HepG2 (cell line): ENCODE data around the gene UBXN2A. TPM values are rescaled to one million over a fixed set of nuclear protein-coding genes. Genes with fewer than 3 reads are reported as not detected.

Source experiments
- BRCA1 ChIP-seq: sonication (generic); formaldehyde crosslinking; IDR thresholded peaks from 2 replicates; pipeline ENCODE4 v1.4.0; 2020; ENCODE audit warnings: missing genetic modification reagents
- CENPX ChIP-seq: sonication (generic); formaldehyde crosslinking; IDR thresholded peaks from 2 replicates; pipeline ENCODE4 v1.9.0; 2021; ENCODE audit warnings: mild to moderate bottlenecking, missing genetic modification reagents, moderate library complexity
- HMG20B ChIP-seq: conservative IDR thresholded peaks from 2 replicates; pipeline ENCODE4 v1.6.1; 2016; ENCODE audit warnings: missing genetic modification reagents, missing compliant biosample characterization
- KAT8 ChIP-seq: IDR thresholded peaks from 2 replicates; pipeline ENCODE4 v1.6.1; 2016; ENCODE audit warnings: missing genetic modification reagents, missing compliant biosample characterization
- KDM5B ChIP-seq: sonication (generic); formaldehyde crosslinking; IDR thresholded peaks from 2 replicates; pipeline ENCODE4 v1.4.0; 2020; ENCODE audit warnings: missing genetic modification reagents, mild to moderate bottlenecking, borderline replicate concordance
- MEF2D ChIP-seq: sonication (generic); formaldehyde crosslinking; IDR thresholded peaks from 2 replicates; pipeline ENCODE4 v1.5.1; 2020; ENCODE audit warnings: mild to moderate bottlenecking, missing genetic modification reagents
- SALL1 ChIP-seq: sonication (generic); formaldehyde crosslinking; IDR thresholded peaks from 2 replicates; pipeline ENCODE4 v1.8.0; 2022; ENCODE audit warnings: mild to moderate bottlenecking, missing genetic modification reagents
- SCMH1 ChIP-seq: sonication (generic); formaldehyde crosslinking; IDR thresholded peaks from 2 replicates; pipeline ENCODE4 v1.9.0; 2021; ENCODE audit warnings: missing genetic modification reagents, mild to moderate bottlenecking, borderline replicate concordance
- STAG1 ChIP-seq: sonication (generic); formaldehyde crosslinking; IDR thresholded peaks from 2 replicates; pipeline ENCODE4 v1.4.0; 2020; ENCODE audit warnings: missing genetic modification reagents
- TBP ChIP-seq: sonication (generic); formaldehyde crosslinking; IDR thresholded peaks from 2 replicates; pipeline ENCODE4 v1.5.0; 2020; ENCODE audit warnings: missing genetic modification reagents
- TMF1 ChIP-seq: sonication (generic); formaldehyde crosslinking; IDR thresholded peaks from 2 replicates; pipeline ENCODE4 v1.8.1; 2022; ENCODE audit warnings: low read depth, missing genetic modification reagents
- ZBTB21 ChIP-seq: sonication (generic); formaldehyde crosslinking; IDR thresholded peaks from 2 replicates; pipeline ENCODE4 v1.4.0; 2020; ENCODE audit warnings: missing genetic modification reagents
- ZNF282 ChIP-seq: fragments of 450-650 bp; IDR thresholded peaks from 2 replicates; pipeline ENCODE4 v1.6.1; 2018; ENCODE audit not compliant: partially characterized antibody
- ZNF33A ChIP-seq: sonication (generic); formaldehyde crosslinking; IDR thresholded peaks from 2 replicates; pipeline ENCODE4 v1.5.1; 2020; ENCODE audit warnings: missing genetic modification reagents, mild to moderate bottlenecking, moderate library complexity, borderline replicate concordance
- ZNF766 ChIP-seq: sonication (generic); formaldehyde crosslinking; IDR thresholded peaks from 2 replicates; pipeline ENCODE4 v1.5.0; 2020; ENCODE audit warnings: missing genetic modification reagents, borderline replicate concordance
- ZSCAN12 ChIP-seq: sonication (generic); formaldehyde crosslinking; IDR thresholded peaks from 2 replicates; pipeline ENCODE4 v1.9.0; 2021; ENCODE audit warnings: mild to moderate bottlenecking, missing genetic modification reagents
- polyA plus RNA-seq, 8 experiments: library from polyadenylated mRNA; depleted of rRNA in 3 of 8; stranded (reverse) in 7 of 8; unstranded in 1 of 8; fragments of >200 nt; fragmentation: Illumina TruSeq in 4 of 8; extraction: Trizol in 4 of 8; gene quantifications; 2 replicates each; pipeline versions ENCODE4 v1.2.1 to v1.2.3, GENCODE V29; 2011 to 2016; ENCODE audit warnings: low read depth in 4 of 8, missing spikeins in 1 of 8, mixed read lengths in 1 of 8; ENCODE audit not compliant: insufficient read depth in 1 of 8
- total RNA-seq, 5 experiments: library from RNA; depleted of rRNA; stranded (reverse); fragments of >200 nt; fragmentation: Illumina TruSeq; extraction: Trizol; gene quantifications; 2 replicates each; pipeline ENCODE4 v1.2.3, GENCODE V29; 2016; ENCODE audit warnings: low read depth in 1 of 5
- TF ChIP-seq, protein P1 (sequence below), 2 experiments: sonication (generic) in 1 of 2; formaldehyde crosslinking in 1 of 2; IDR thresholded peaks; 2 replicates each; pipeline versions ENCODE4 v1.4.0 to v1.6.1; 2018 to 2020; ENCODE audit warnings: missing genetic modification reagents in 2 of 2, borderline replicate concordance in 1 of 2, low read depth in 1 of 2, mild to moderate bottlenecking in 1 of 2, missing biosample characterization in 1 of 2
- TF ChIP-seq, protein P2 (sequence below): sonication (generic); formaldehyde crosslinking; IDR thresholded peaks from 2 replicates; pipeline ENCODE4 v1.4.0; 2020; ENCODE audit warnings: mild to moderate bottlenecking, missing genetic modification reagents
- TF ChIP-seq, protein P3 (sequence below): sonication (generic); formaldehyde crosslinking; conservative IDR thresholded peaks from 2 replicates; pipeline ENCODE4 v1.4.0; 2020; ENCODE audit warnings: mild to moderate bottlenecking, missing genetic modification reagents, moderate library complexity
- TF ChIP-seq, protein P4 (sequence below): sonication (generic); formaldehyde crosslinking; IDR thresholded peaks from 2 replicates; pipeline ENCODE4 v1.4.0; 2020; ENCODE audit warnings: mild to moderate bottlenecking, low read depth, missing genetic modification reagents

The UBXN2A gene
- total and polyA plus RNA-seq, 2 of the 13 experiments (the other 11 are each of a cell fraction or from before 2014, with no cell fraction given), result 8.3 to 20.9 TPM

DNA sequence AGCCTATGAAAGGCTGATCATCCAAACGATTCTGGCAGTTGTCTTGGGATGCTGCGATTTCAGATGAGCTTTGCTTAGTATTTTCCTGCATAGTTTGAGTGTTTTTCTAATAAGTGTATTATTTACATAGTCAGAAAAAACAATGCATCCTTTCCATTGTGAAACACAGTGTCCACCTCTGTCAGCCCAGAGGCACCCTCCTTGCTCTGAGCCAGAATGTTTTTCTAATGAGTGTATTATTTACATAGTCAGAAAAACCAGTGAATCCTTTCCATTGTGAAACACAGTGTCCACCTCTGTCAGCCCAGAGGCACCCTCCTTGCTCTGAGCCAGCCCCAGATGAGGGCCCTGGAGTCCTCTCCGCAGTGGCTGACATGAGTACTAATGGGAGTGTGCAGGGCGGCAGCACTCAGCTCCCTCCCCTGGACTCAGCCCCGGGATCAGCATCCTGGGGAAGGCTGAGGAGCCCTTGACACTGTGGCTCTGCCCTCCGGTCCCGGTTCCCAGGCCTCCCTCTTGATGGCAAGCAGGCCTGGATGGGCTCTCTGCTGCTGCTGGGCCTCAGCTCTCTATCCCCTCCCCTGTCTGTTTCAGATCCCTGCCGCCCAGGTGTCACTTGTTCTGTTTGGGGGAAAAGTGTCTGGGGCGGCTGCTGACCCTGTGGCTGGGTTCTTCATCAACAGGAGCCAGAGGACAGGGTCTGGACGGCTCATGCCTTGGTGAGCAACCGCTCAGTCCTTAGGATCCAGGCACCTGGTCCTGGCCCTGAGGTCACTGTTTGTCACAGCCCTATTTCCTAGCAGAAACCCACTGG is 75.5 kb downstream of the UBXN2A start (continued):
- peak; percentile 70; the same call in 1 of the 2 replicates for TF ChIP-seq MEF2D (CRISPR knock-in tag)
- TF ChIP-seq SALL1 (CRISPR knock-in tag), result peak; percentile 93
- no peak for TF ChIP-seq TBP (CRISPR knock-in tag)
- TF ChIP-seq ZNF33A (CRISPR knock-in tag), result peak; percentile 89; the same call in 1 of the 2 replicates
- peak; percentile 69 for TF ChIP-seq KAT8
- TF ChIP-seq, protein P1, sequence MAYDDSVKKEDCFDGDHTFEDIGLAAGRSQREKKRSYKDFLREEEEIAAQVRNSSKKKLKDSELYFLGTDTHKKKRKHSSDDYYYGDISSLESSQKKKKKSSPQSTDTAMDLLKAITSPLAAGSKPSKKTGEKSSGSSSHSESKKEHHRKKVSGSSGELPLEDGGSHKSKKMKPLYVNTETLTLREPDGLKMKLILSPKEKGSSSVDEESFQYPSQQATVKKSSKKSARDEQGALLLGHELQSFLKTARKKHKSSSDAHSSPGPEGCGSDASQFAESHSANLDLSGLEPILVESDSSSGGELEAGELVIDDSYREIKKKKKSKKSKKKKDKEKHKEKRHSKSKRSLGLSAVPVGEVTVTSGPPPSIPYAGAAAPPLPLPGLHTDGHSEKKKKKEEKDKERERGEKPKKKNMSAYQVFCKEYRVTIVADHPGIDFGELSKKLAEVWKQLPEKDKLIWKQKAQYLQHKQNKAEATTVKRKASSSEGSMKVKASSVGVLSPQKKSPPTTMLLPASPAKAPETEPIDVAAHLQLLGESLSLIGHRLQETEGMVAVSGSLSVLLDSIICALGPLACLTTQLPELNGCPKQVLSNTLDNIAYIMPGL (CRISPR knock-in tag; IDR thresholded peaks at IDR 0.05; ENCODE audit: borderline replicate concordance in 1 of 2, low read depth in 1 of 2), result peak; percentile 58 to 68; a peak in 3 of 4 replicates
- TF ChIP-seq STAG1 (CRISPR knock-in tag), result peak; percentile 35
- TF ChIP-seq ZNF282, result no peak
- no peak for TF ChIP-seq TMF1 (CRISPR knock-in tag)
- TF ChIP-seq, protein P2, sequence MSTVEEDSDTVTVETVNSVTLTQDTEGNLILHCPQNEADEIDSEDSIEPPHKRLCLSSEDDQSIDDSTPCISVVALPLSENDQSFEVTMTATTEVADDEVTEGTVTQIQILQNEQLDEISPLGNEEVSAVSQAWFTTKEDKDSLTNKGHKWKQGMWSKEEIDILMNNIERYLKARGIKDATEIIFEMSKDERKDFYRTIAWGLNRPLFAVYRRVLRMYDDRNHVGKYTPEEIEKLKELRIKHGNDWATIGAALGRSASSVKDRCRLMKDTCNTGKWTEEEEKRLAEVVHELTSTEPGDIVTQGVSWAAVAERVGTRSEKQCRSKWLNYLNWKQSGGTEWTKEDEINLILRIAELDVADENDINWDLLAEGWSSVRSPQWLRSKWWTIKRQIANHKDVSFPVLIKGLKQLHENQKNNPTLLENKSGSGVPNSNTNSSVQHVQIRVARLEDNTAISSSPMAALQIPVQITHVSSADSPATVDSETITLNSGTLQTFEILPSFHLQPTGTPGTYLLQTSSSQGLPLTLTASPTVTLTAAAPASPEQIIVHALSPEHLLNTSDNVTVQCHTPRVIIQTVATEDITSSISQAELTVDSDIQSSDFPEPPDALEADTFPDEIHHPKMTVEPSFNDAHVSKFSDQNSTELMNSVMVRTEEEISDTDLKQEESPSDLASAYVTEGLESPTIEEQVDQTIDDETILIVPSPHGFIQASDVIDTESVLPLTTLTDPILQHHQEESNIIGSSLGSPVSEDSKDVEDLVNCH, result no peak
- peak; percentile 85 for TF ChIP-seq HMG20B (CRISPR knock-in tag)
- no peak for TF ChIP-seq BRCA1 (CRISPR knock-in tag)
- TF ChIP-seq ZBTB21 (CRISPR knock-in tag), result no peak
- no peak for TF ChIP-seq SCMH1 (CRISPR knock-in tag)
- TF ChIP-seq, protein P3, sequence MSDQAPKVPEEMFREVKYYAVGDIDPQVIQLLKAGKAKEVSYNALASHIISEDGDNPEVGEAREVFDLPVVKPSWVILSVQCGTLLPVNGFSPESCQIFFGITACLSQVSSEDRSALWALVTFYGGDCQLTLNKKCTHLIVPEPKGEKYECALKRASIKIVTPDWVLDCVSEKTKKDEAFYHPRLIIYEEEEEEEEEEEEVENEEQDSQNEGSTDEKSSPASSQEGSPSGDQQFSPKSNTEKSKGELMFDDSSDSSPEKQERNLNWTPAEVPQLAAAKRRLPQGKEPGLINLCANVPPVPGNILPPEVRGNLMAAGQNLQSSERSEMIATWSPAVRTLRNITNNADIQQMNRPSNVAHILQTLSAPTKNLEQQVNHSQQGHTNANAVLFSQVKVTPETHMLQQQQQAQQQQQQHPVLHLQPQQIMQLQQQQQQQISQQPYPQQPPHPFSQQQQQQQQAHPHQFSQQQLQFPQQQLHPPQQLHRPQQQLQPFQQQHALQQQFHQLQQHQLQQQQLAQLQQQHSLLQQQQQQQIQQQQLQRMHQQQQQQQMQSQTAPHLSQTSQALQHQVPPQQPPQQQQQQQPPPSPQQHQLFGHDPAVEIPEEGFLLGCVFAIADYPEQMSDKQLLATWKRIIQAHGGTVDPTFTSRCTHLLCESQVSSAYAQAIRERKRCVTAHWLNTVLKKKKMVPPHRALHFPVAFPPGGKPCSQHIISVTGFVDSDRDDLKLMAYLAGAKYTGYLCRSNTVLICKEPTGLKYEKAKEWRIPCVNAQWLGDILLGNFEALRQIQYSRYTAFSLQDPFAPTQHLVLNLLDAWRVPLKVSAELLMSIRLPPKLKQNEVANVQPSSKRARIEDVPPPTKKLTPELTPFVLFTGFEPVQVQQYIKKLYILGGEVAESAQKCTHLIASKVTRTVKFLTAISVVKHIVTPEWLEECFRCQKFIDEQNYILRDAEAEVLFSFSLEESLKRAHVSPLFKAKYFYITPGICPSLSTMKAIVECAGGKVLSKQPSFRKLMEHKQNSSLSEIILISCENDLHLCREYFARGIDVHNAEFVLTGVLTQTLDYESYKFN (CRISPR knock-in tag), result peak; percentile 87
- peak; percentile 78; the same call in 1 of the 2 replicates for TF ChIP-seq KDM5B
- TF ChIP-seq ZNF766 (CRISPR knock-in tag), result 0 out of 2 replicates have a peak, but pooled peaks have one; percentile 22
- TF ChIP-seq, protein P4, sequence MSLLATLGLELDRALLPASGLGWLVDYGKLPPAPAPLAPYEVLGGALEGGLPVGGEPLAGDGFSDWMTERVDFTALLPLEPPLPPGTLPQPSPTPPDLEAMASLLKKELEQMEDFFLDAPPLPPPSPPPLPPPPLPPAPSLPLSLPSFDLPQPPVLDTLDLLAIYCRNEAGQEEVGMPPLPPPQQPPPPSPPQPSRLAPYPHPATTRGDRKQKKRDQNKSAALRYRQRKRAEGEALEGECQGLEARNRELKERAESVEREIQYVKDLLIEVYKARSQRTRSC (CRISPR knock-in tag), result no peak
- no peak for TF ChIP-seq ZSCAN12 (CRISPR knock-in tag)
- TF ChIP-seq CENPX (CRISPR knock-in tag), result no peak
